Trophoblast cell (in vitro differentiated cells and primary cell): ENCODE data around the gene TSPAN32.

ENCODE experiments used
- DNase-seq, 2 donors: peaks; one replicate each; pipeline ENCODE4 v3.0.0-alpha.2; 2016
- H2AFZ ChIP-seq: 2 replicates; pipeline ENCODE4 v1.6.1; 2013; ENCODE audit warnings: low read length, moderate library complexity, mild to moderate bottlenecking; ENCODE audit not compliant: insufficient read depth, poor library complexity
- H2AK5ac ChIP-seq: 2 replicates; pipeline ENCODE4 v1.6.1; 2013; ENCODE audit warnings: mild to moderate bottlenecking, low read length
- H2BK120ac ChIP-seq: 2 replicates; pipeline ENCODE4 v1.6.1; 2013; ENCODE audit warnings: low read length, mild to moderate bottlenecking, moderate library complexity; ENCODE audit not compliant: insufficient read depth, poor library complexity
- H2BK12ac ChIP-seq: 2 replicates; pipeline ENCODE4 v1.6.1; 2013; ENCODE audit warnings: mild to moderate bottlenecking, low read length, moderate library complexity
- H2BK5ac ChIP-seq: 2 replicates; pipeline ENCODE4 v1.6.1; 2013; ENCODE audit warnings: low read length, low read depth, moderate library complexity, mild to moderate bottlenecking; ENCODE audit not compliant: poor library complexity
- H3K14ac ChIP-seq: 2 replicates; pipeline ENCODE4 v1.6.1; 2013; ENCODE audit warnings: mild to moderate bottlenecking, low read length
- H3K18ac ChIP-seq: 2 replicates; pipeline ENCODE4 v1.6.1; 2013; ENCODE audit warnings: mild to moderate bottlenecking, low read length
- H3K23ac ChIP-seq: 2 replicates; pipeline ENCODE4 v1.6.1; 2013; ENCODE audit warnings: low read length
- H3K27ac ChIP-seq: 2 replicates; pipeline ENCODE4 v1.5.1; 2013; ENCODE audit warnings: low read depth, mild to moderate bottlenecking, inconsistent platforms, low read length, moderate library complexity
- H3K27me3 ChIP-seq: 2 replicates; pipeline ENCODE4 v1.6.1; 2013; ENCODE audit warnings: inconsistent platforms, mild to moderate bottlenecking, low read length, moderate library complexity; ENCODE audit not compliant: insufficient read depth
- H3K36me3 ChIP-seq, 2 experiments: 1 replicate in 1 of 2; 2 replicates in 1 of 2; pipeline ENCODE4 v1.6.1; 2013; ENCODE audit warnings: low read length in 2 of 2, mild to moderate bottlenecking in 2 of 2, moderate library complexity in 1 of 2; ENCODE audit not compliant: insufficient read depth in 2 of 2, control insufficient read depth in 1 of 2
- H3K4ac ChIP-seq: 2 replicates; pipeline ENCODE4 v1.6.1; 2013; ENCODE audit warnings: low read depth, mild to moderate bottlenecking, low read length, moderate library complexity
- H3K4me1 ChIP-seq, 2 experiments: 1 replicate in 1 of 2; 2 replicates in 1 of 2; pipeline ENCODE4 v1.6.1; 2013; ENCODE audit warnings: low read length in 2 of 2, mild to moderate bottlenecking in 2 of 2, moderate library complexity in 1 of 2; ENCODE audit not compliant: insufficient read depth in 2 of 2, control insufficient read depth in 1 of 2
- H3K4me2 ChIP-seq: 2 replicates; pipeline ENCODE4 v1.6.1; 2013; ENCODE audit warnings: inconsistent platforms, mild to moderate bottlenecking, low read length, moderate library complexity
- H3K4me3 ChIP-seq: 2 replicates; pipeline ENCODE4 v1.5.1; 2013; ENCODE audit warnings: mild to moderate bottlenecking, low read depth, low read length, inconsistent platforms
- H3K79me1 ChIP-seq: one replicate; pipeline ENCODE4 v1.6.1; 2013; ENCODE audit warnings: low read length
- H3K79me2 ChIP-seq: 2 replicates; pipeline ENCODE4 v1.6.1; 2013; ENCODE audit warnings: low read length, mild to moderate bottlenecking; ENCODE audit not compliant: control insufficient read depth, insufficient read depth, poor library complexity
- H3K9ac ChIP-seq: 2 replicates; pipeline ENCODE4 v1.6.1; 2013; ENCODE audit warnings: mild to moderate bottlenecking, low read length
- H3K9me3 ChIP-seq: 2 replicates; pipeline ENCODE4 v1.6.1; 2013; ENCODE audit warnings: low read depth, mild to moderate bottlenecking, control low read depth, inconsistent platforms, low read length; ENCODE audit not compliant: insufficient read depth
- H4K12ac ChIP-seq: 2 replicates; pipeline ENCODE4 v1.6.1; 2013; ENCODE audit warnings: low read depth, mild to moderate bottlenecking, low read length, moderate library complexity
- H4K8ac ChIP-seq: 2 replicates; pipeline ENCODE4 v1.6.1; 2013; ENCODE audit warnings: low read depth, mild to moderate bottlenecking, low read length, moderate library complexity
- H4K91ac ChIP-seq: one replicate; pipeline ENCODE4 v1.6.1; 2013; ENCODE audit warnings: low read depth, mild to moderate bottlenecking, low read length, moderate library complexity
- WGBS: extraction: QIAGEN DNeasy Blood & Tissue Kit; methylation state at CpG from one replicate; pipeline ENCODE4 v1.1.7; 2013; ENCODE audit warnings: missing lambda C conversion rate; ENCODE audit not compliant: insufficient read length, insufficient coverage; ENCODE audit errors: extremely low coverage; 5-methylcytosine and 5-hydroxymethylcytosine counted together

The TSPAN32 gene

GRCh38 chr11:2295971-2296912, 5.6 kb upstream of the TSPAN32 start:
- WGBS: no CpG with 5 or more reads among the region's 17 CpGs
- no peaks in the 10 kb centered on the region for H3K4me1 ChIP-seq
- H2AFZ ChIP-seq: no peak overlapping the region

GRCh38 chr11:2296913-2297622, 4.7 kb upstream of the TSPAN32 start:
- Histone ChIP-seq H2BK120ac (no peak overlapping the region), H3K36me3 (no peaks in the 10 kb centered on the region), H4K12ac (no peak overlapping the region), H3K4me3 (no peak overlapping the region), H3K9ac (no peak overlapping the region), H2BK12ac (no peak overlapping the region), H3K14ac (no peak overlapping the region), H2AFZ (no peak overlapping the region), H3K4me1 (no peaks in the 10 kb centered on the region), H3K9me3 (no peaks in the 10 kb centered on the region), H3K27me3 (no peaks in the 10 kb centered on the region), H4K91ac (no peak overlapping the region), H3K27ac (no peak overlapping the region), H2BK5ac (no peak overlapping the region), H3K4ac (no peak overlapping the region), H3K23ac (no peak overlapping the region), H2AK5ac (no peak overlapping the region), H4K8ac (no peak overlapping the region), H3K79me2 (no peaks in the 10 kb centered on the region), H3K18ac (no peak overlapping the region), H3K4me2 (no peak overlapping the region), H3K79me1 (no peaks in the 10 kb centered on the region)
- DNase-seq: no peak
- WGBS: no CpG with 5 or more reads among the region's 13 CpGs

More at GRCh38 chr11:2295971-2296912, 5.6 kb upstream of the TSPAN32 start:
- Histone ChIP-seq H3K4ac (no peak overlapping the region), H3K4me3 (peak overlapping the region; percentile 45), H3K27ac (no peak overlapping the region), H3K18ac (no peak overlapping the region), H3K9me3 (no peaks in the 10 kb centered on the region), H3K36me3 (no peaks in the 10 kb centered on the region), H3K14ac (no peak overlapping the region), H2BK12ac (no peak overlapping the region), H3K27me3 (no peaks in the 10 kb centered on the region), H3K79me2 (no peaks in the 10 kb centered on the region), H3K4me2 (no peak overlapping the region), H2AK5ac (no peak overlapping the region), H3K79me1 (no peaks in the 10 kb centered on the region), H2BK5ac (no peak overlapping the region), H2BK120ac (no peak overlapping the region), H3K23ac (no peak overlapping the region), H3K9ac (no peak overlapping the region), H4K8ac (no peak overlapping the region), H4K12ac (no peak overlapping the region), H4K91ac (no peak overlapping the region)
- no peak for DNase-seq

- no peak overlapping the region for H3K27ac ChIP-seq
- no peak overlapping the region for H2AFZ ChIP-seq
- no peak overlapping the region for H2BK5ac ChIP-seq
- no peak overlapping the region for H3K4ac ChIP-seq
- H2BK120ac ChIP-seq: no peak overlapping the region
- H4K91ac ChIP-seq: no peak overlapping the region
- no peak overlapping the region for H3K23ac ChIP-seq
- no peaks in the 10 kb centered on the region for H3K4me1 ChIP-seq
- H4K12ac ChIP-seq: no peak overlapping the region
- no peak for DNase-seq
- no peaks in the 10 kb centered on the region for H3K27me3 ChIP-seq
- WGBS: no CpG with 5 or more reads among the region's 1 CpG
- no peak overlapping the region for H3K4me3 ChIP-seq
- no peak overlapping the region for H2AK5ac ChIP-seq
- H3K79me1 ChIP-seq: no peaks in the 10 kb centered on the region
- H3K36me3 ChIP-seq: no peaks in the 10 kb centered on the region
- H3K79me2 ChIP-seq: no peaks in the 10 kb centered on the region
- H2BK12ac ChIP-seq: no peak overlapping the region
- H4K8ac ChIP-seq: no peak overlapping the region
- H3K14ac ChIP-seq: no peak overlapping the region
- H3K9me3 ChIP-seq: no peaks in the 10 kb centered on the region
- H3K18ac ChIP-seq: no peak overlapping the region
- no peak overlapping the region for H3K4me2 ChIP-seq
- no peak overlapping the region for H3K9ac ChIP-seq
Measured at GRCh38 chr11:2297623-2298030, 4.2 kb upstream of the TSPAN32 start.

- no peak overlapping the region for H2BK120ac ChIP-seq
- no peak overlapping the region for H2AFZ ChIP-seq
- H2BK5ac ChIP-seq: no peak overlapping the region
- H3K27ac ChIP-seq: no peak overlapping the region
- no peak overlapping the region for H3K14ac ChIP-seq
- H3K27me3 ChIP-seq: no peaks in the 10 kb centered on the region
- no peaks in the 10 kb centered on the region for H3K79me2 ChIP-seq
- H3K9ac ChIP-seq: no peak overlapping the region
- H3K79me1 ChIP-seq: no peaks in the 10 kb centered on the region
- H3K23ac ChIP-seq: no peak overlapping the region
- H3K9me3 ChIP-seq: no peaks in the 10 kb centered on the region
- no peak for DNase-seq
- H3K18ac ChIP-seq: no peak overlapping the region
- H2BK12ac ChIP-seq: no peak overlapping the region
- no peak overlapping the region for H2AK5ac ChIP-seq
- H3K4me2 ChIP-seq: no peak overlapping the region
- H3K4ac ChIP-seq: no peak overlapping the region
- no CpG with 5 or more reads among the region's 14 CpGs for WGBS
- no peaks in the 10 kb centered on the region for H3K4me1 ChIP-seq
- no peak overlapping the region for H4K91ac ChIP-seq
- no peak overlapping the region for H4K12ac ChIP-seq
- H3K36me3 ChIP-seq: no peaks in the 10 kb centered on the region
- H3K4me3 ChIP-seq: no peak overlapping the region
- H4K8ac ChIP-seq: no peak overlapping the region
Measured at GRCh38 chr11:2298131-2298794, 3.5 kb upstream of the TSPAN32 start.
